ENCODE measurements around the gene USP17L10. TPM values are rescaled to one million over a fixed set of nuclear protein-coding genes. Genes with fewer than 3 reads are reported as not detected.
"Not testable (repeated sequence)": the region's sequence is repeated elsewhere in the genome, so short reads cannot be mapped to it uniquely, and the experiment has no call there.

Gene USP17L10, protein sequence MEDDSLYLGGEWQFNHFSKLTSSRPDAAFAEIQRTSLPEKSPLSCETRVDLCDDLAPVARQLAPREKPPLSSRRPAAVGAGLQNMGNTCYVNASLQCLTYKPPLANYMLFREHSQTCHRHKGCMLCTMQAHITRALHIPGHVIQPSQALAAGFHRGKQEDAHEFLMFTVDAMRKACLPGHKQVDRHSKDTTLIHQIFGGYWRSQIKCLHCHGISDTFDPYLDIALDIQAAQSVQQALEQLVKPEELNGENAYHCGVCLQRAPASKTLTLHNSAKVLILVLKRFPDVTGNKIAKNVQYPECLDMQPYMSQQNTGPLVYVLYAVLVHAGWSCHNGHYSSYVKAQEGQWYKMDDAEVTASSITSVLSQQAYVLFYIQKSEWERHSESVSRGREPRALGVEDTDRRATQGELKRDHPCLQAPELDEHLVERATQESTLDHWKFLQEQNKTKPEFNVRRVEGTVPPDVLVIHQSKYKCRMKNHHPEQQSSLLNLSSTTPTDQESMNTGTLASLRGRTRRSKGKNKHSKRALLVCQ
- total RNA-seq = not detected

- H3K36me3 ChIP-seq (ENCODE audit: control insufficient read depth in 3 of 3, insufficient read depth in 3 of 3, low read length in 3 of 3) = not testable (repeated sequence)
Observed at GRCh38 chr4:9210357-9210756, at the start of gene USP17L10. USP17L10 (plus strand) TSS chr4:9210657; CDS start chr4:9210657, 0 bp downstream.

GRCh38 chr4:9165990-9166389, 44.5 kb upstream of the USP17L10 start:
- H3K9ac ChIP-seq (ENCODE audit: low read depth in 1 of 3, low read length in 3 of 3); H3K9me3 ChIP-seq (ENCODE audit: control insufficient read depth in 3 of 3, low read length in 3 of 3); H3K27ac ChIP-seq (ENCODE audit: low read depth, low read length): not testable (repeated sequence)

More at GRCh38 chr4:9210357-9210756, at the start of gene USP17L10:
- H3K9me3 ChIP-seq (ENCODE audit: control insufficient read depth in 3 of 3, low read length in 3 of 3); H3K4me3 ChIP-seq (ENCODE audit: low read length in 3 of 3); H3K4me1 ChIP-seq (ENCODE audit: control insufficient read depth in 3 of 3, insufficient read depth in 3 of 3, low read length in 3 of 3); H3K27ac ChIP-seq (ENCODE audit: low read depth, low read length); H3K27me3 ChIP-seq (ENCODE audit: control insufficient read depth in 3 of 3, insufficient read depth in 3 of 3, low read length in 3 of 3); H3K9ac ChIP-seq (ENCODE audit: low read depth in 1 of 3, low read length in 3 of 3): not testable (repeated sequence)

DNA sequence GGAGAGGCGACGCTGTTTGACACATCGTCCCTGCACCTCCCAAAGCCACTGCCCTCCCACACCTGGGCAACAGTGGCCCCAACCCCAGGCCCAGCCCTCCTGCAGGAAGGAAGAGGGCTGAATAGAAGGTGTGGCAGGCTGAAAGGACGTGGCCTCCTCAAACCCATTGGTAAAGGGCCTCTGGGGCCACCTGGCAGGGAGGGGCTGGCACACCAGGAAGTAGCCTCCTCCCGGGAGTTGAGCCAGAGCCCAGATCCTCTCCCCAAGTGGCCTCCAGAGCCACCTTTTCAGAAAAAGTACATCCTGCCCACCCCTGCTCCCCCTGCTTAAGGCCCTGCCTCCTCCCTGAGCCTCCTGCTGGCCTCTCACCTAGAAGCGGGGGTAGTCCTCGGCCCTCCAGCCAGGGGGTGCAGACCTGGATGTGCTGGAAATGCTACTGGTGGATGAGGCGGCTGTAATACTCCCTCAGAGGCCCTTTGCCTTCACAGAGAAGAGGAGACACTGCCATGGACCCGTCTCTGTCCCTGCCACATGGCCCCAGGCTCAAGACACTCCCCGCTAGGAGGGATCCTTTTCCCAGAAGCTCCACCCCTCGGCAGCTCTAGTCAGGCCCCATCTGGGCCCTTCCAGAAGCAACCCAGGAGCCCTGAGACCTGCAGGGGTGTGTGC, 40.5 kb upstream of the USP17L10 start, which contains the start of gene FAM90A26:
FAM90A26 (plus strand) TSS at position 619 of the 669 bp plus-strand sequence. CDS start 2,764 bp downstream, outside the sequence.
- H3K9me3 ChIP-seq (ENCODE audit: control insufficient read depth in 3 of 3, low read length in 3 of 3); H3K4me3 ChIP-seq (ENCODE audit: low read length in 3 of 3); H3K9ac ChIP-seq (ENCODE audit: low read depth in 1 of 3, low read length in 3 of 3); H3K36me3 ChIP-seq (ENCODE audit: control insufficient read depth in 3 of 3, insufficient read depth in 3 of 3, low read length in 3 of 3); H3K27me3 ChIP-seq (ENCODE audit: control insufficient read depth in 3 of 3, insufficient read depth in 3 of 3, low read length in 3 of 3); H3K27ac ChIP-seq (ENCODE audit: low read depth, low read length); H3K4me1 ChIP-seq (ENCODE audit: control insufficient read depth in 3 of 3, insufficient read depth in 3 of 3, low read length in 3 of 3): not testable (repeated sequence)

More at GRCh38 chr4:9165990-9166389, 44.5 kb upstream of the USP17L10 start:
- H3K4me3 ChIP-seq (ENCODE audit: low read length in 3 of 3); H3K27me3 ChIP-seq (ENCODE audit: control insufficient read depth in 3 of 3, insufficient read depth in 3 of 3, low read length in 3 of 3); H3K4me1 ChIP-seq (ENCODE audit: control insufficient read depth in 3 of 3, insufficient read depth in 3 of 3, low read length in 3 of 3); H3K36me3 ChIP-seq (ENCODE audit: control insufficient read depth in 3 of 3, insufficient read depth in 3 of 3, low read length in 3 of 3): not testable (repeated sequence)

GRCh38 chr4:9214701-9215100, 4.2 kb downstream of the USP17L10 start:
- not testable (repeated sequence) for H3K9ac ChIP-seq (ENCODE audit: low read depth in 1 of 3, low read length in 3 of 3); H3K9me3 ChIP-seq (ENCODE audit: control insufficient read depth in 3 of 3, low read length in 3 of 3); H3K4me3 ChIP-seq (ENCODE audit: low read length in 3 of 3); H3K36me3 ChIP-seq (ENCODE audit: control insufficient read depth in 3 of 3, insufficient read depth in 3 of 3, low read length in 3 of 3); H3K4me1 ChIP-seq (ENCODE audit: control insufficient read depth in 3 of 3, insufficient read depth in 3 of 3, low read length in 3 of 3); H3K27ac ChIP-seq (ENCODE audit: low read depth, low read length); H3K27me3 ChIP-seq (ENCODE audit: control insufficient read depth in 3 of 3, insufficient read depth in 3 of 3, low read length in 3 of 3)

DNA sequence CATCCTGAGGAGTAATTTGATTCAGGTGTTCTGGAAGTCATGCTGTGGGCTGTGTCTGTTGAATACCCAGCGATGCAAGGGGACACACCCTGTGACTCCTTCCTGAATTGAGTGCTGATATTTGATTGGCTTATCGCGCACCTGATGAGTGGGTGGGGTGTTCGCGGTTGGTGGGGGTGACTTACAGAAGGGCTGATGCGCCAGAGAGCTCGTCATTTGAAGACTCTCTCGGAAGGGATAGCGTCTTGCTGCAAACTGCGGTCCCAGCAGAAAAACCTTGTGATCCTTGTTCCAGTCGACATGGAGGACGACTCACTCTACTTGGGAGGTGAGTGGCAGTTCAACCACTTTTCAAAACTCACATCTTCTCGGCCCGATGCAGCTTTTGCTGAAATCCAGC, 4.6 kb downstream of the USP17L10 start, which contains the start of gene USP17L11:
USP17L11 (plus strand) TSS at position 301 of the 400 bp plus-strand sequence; CDS start at position 301, 0 bp downstream.
- H3K27ac ChIP-seq (ENCODE audit: low read depth, low read length); H3K4me1 ChIP-seq (ENCODE audit: control insufficient read depth in 3 of 3, insufficient read depth in 3 of 3, low read length in 3 of 3); H3K36me3 ChIP-seq (ENCODE audit: control insufficient read depth in 3 of 3, insufficient read depth in 3 of 3, low read length in 3 of 3); H3K9ac ChIP-seq (ENCODE audit: low read depth in 1 of 3, low read length in 3 of 3); H3K9me3 ChIP-seq (ENCODE audit: control insufficient read depth in 3 of 3, low read length in 3 of 3); H3K4me3 ChIP-seq (ENCODE audit: low read length in 3 of 3); H3K27me3 ChIP-seq (ENCODE audit: control insufficient read depth in 3 of 3, insufficient read depth in 3 of 3, low read length in 3 of 3): not testable (repeated sequence)

DNA sequence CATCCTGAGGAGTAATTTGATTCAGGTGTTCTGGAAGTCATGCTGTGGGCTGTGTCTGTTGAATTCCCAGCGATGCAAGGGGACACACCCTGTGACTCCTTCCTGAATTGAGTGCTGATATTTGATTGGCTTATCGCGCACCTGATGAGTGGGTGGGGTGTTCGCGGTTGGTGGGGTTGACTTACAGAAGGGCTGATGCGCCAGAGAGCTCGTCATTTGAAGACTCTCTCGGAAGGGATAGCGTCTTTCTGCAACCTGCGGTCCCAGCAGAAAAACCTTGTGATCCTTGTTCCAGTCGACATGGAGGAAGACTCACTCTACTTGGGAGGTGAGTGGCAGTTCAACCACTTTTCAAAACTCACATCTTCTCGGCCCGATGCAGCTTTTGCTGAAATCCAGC, 9.4 kb downstream of the USP17L10 start, which contains the start of gene USP17L12:
USP17L12 (plus strand) TSS at position 301 of the 400 bp plus-strand sequence; CDS start at position 301, 0 bp downstream.
- not testable (repeated sequence) for H3K9me3 ChIP-seq (ENCODE audit: control insufficient read depth in 3 of 3, low read length in 3 of 3); H3K9ac ChIP-seq (ENCODE audit: low read depth in 1 of 3, low read length in 3 of 3); H3K36me3 ChIP-seq (ENCODE audit: control insufficient read depth in 3 of 3, insufficient read depth in 3 of 3, low read length in 3 of 3); H3K27ac ChIP-seq (ENCODE audit: low read depth, low read length); H3K27me3 ChIP-seq (ENCODE audit: control insufficient read depth in 3 of 3, insufficient read depth in 3 of 3, low read length in 3 of 3); H3K4me3 ChIP-seq (ENCODE audit: low read length in 3 of 3); H3K4me1 ChIP-seq (ENCODE audit: control insufficient read depth in 3 of 3, insufficient read depth in 3 of 3, low read length in 3 of 3)

GRCh38 chr4:9224596-9224995, 14.1 kb downstream of the USP17L10 start, which contains the start of gene USP17L13:
USP17L13 (plus strand) TSS chr4:9224896; CDS start chr4:9224896, 0 bp downstream.
- H3K36me3 ChIP-seq (ENCODE audit: control insufficient read depth in 3 of 3, insufficient read depth in 3 of 3, low read length in 3 of 3); H3K27me3 ChIP-seq (ENCODE audit: control insufficient read depth in 3 of 3, insufficient read depth in 3 of 3, low read length in 3 of 3); H3K4me3 ChIP-seq (ENCODE audit: low read length in 3 of 3): not testable (repeated sequence)

GRCh38 chr4:9230249-9230648, 19.8 kb downstream of the USP17L10 start:
- H3K27me3 ChIP-seq (ENCODE audit: control insufficient read depth in 3 of 3, insufficient read depth in 3 of 3, low read length in 3 of 3); H3K9ac ChIP-seq (ENCODE audit: low read depth in 1 of 3, low read length in 3 of 3); H3K27ac ChIP-seq (ENCODE audit: low read depth, low read length); H3K36me3 ChIP-seq (ENCODE audit: control insufficient read depth in 3 of 3, insufficient read depth in 3 of 3, low read length in 3 of 3); H3K4me3 ChIP-seq (ENCODE audit: low read length in 3 of 3); H3K9me3 ChIP-seq (ENCODE audit: control insufficient read depth in 3 of 3, low read length in 3 of 3); H3K4me1 ChIP-seq (ENCODE audit: control insufficient read depth in 3 of 3, insufficient read depth in 3 of 3, low read length in 3 of 3): not testable (repeated sequence)

More at GRCh38 chr4:9224596-9224995, 14.1 kb downstream of the USP17L10 start, which contains the start of gene USP17L13:
- H3K9me3 ChIP-seq (ENCODE audit: control insufficient read depth in 3 of 3, low read length in 3 of 3); H3K4me1 ChIP-seq (ENCODE audit: control insufficient read depth in 3 of 3, insufficient read depth in 3 of 3, low read length in 3 of 3); H3K27ac ChIP-seq (ENCODE audit: low read depth, low read length); H3K9ac ChIP-seq (ENCODE audit: low read depth in 1 of 3, low read length in 3 of 3): not testable (repeated sequence)

GRCh38 chr4:9234085-9234484, 23.6 kb downstream of the USP17L10 start, which contains the start of gene USP17L15:
USP17L15 (plus strand) TSS chr4:9234385; CDS start chr4:9234385, 0 bp downstream.
- not testable (repeated sequence) for H3K9me3 ChIP-seq (ENCODE audit: control insufficient read depth in 3 of 3, low read length in 3 of 3); H3K36me3 ChIP-seq (ENCODE audit: control insufficient read depth in 3 of 3, insufficient read depth in 3 of 3, low read length in 3 of 3); H3K27ac ChIP-seq (ENCODE audit: low read depth, low read length)

DNA sequence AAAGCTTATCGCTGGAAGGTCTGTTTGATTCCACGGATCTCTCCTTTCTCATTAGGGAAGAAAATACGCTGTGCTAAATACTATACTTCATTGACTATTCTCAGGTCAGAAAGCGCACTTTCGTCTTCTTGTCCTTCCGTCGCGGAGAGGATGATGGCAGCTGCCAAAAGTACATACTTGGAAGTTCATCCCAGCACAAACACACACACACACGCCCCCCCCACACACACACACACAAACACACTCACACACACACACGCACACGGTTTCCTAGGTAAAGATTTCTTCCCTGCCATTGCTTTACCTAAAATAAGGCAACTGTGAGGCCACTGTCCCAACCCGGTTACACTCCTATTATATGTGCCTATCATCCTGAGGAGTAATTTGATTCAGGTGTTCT, 28.0 kb downstream of the USP17L10 start:
- not testable (repeated sequence) for H3K9me3 ChIP-seq (ENCODE audit: control insufficient read depth in 3 of 3, low read length in 3 of 3); H3K9ac ChIP-seq (ENCODE audit: low read depth in 1 of 3, low read length in 3 of 3); H3K27me3 ChIP-seq (ENCODE audit: control insufficient read depth in 3 of 3, insufficient read depth in 3 of 3, low read length in 3 of 3); H3K4me3 ChIP-seq (ENCODE audit: low read length in 3 of 3); H3K36me3 ChIP-seq (ENCODE audit: control insufficient read depth in 3 of 3, insufficient read depth in 3 of 3, low read length in 3 of 3); H3K4me1 ChIP-seq (ENCODE audit: control insufficient read depth in 3 of 3, insufficient read depth in 3 of 3, low read length in 3 of 3); H3K27ac ChIP-seq (ENCODE audit: low read depth, low read length)

More at GRCh38 chr4:9234085-9234484, 23.6 kb downstream of the USP17L10 start, which contains the start of gene USP17L15:
- not testable (repeated sequence) for H3K9ac ChIP-seq (ENCODE audit: low read depth in 1 of 3, low read length in 3 of 3); H3K4me3 ChIP-seq (ENCODE audit: low read length in 3 of 3); H3K4me1 ChIP-seq (ENCODE audit: control insufficient read depth in 3 of 3, insufficient read depth in 3 of 3, low read length in 3 of 3); H3K27me3 ChIP-seq (ENCODE audit: control insufficient read depth in 3 of 3, insufficient read depth in 3 of 3, low read length in 3 of 3)
